ENCODE data around the gene RMDN2. TPM values are rescaled to one million over a fixed set of nuclear protein-coding genes. Genes with fewer than 3 reads are reported as not detected.
A peak's percentile ranks its signal among the peaks of the same experiment; 100 is the strongest.

Gene RMDN2
- total and polyA plus RNA-seq, 12 donors: 28.5 to 126 (median 55.9) TPM

DNA sequence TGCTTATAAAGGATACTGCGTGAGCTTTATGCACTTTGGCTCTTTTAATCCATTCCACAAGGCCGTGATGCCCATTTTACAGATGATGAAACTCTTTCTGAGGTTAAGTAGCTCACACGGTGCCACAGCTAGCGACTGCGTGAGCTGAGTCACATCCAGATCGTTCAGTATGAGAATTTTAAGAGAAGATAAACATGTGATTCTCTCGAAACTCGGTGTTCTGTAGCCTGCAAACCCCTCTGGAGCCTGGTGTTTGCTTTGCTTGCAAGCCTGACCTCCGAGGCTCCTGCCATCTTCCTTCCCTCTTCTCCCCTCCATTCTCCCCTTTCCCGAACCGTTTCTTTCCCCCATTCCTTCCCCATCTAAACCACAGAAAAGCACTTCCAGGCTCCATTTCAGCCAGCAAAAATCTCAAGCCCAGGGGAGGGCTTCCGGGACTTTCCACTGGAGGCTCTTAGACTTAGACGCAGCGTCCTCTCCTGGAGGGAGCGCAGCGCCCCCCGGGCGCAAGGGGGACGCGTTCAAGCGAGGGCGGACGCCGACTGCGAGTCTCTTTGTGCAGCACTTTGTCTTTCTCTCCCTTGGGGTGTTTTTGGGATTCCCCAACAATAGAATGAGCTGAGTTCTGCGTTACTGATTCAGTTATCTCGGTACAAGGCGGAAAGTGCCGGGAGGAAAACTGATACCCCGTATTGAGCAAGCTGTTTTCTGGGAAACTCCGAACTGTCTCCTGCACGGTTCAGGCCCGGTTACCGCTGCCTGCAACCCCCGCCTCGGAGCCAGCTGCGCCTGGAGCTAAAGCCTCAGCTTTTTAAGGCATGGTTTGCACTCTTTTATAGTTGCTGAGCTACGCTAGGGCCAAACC lies 112.9 kb downstream of the RMDN2 start:
- no peaks in the 10 kb centered on the region for H3K36me3 ChIP-seq (replicated peaks in 1 of 2)
- H3K4me3 ChIP-seq: peak overlapping the region in 1 of 4 donors; percentile 45

GRCh38 chr2:38038682-38039081 lies 113.6 kb downstream of the RMDN2 start:
- Histone ChIP-seq H3K27me3 (no peaks in the 10 kb centered on the region), H3K4me3 (peak overlapping the region in 1 of 4 donors; percentile 45), H3K36me3 (replicated peaks in 1 of 2) (no peaks in the 10 kb centered on the region), H3K9me3 (replicated peaks in 1 of 3) (no peaks in the 10 kb centered on the region), H3K4me1 (replicated peaks in 1 of 2) (no peaks in the 10 kb centered on the region), H3K27ac (peak overlapping the region in 2 of 5 donors; percentile 38 to 50)
- 80 to 87% (median 83%) methylated on average over 5 of the region's 5 CpGs for WGBS, 4 donors
- no peak for TF ChIP-seq POLR2A (IDR thresholded peaks at IDR 0.05)
- TF ChIP-seq CTCF (IDR thresholded peaks at IDR 0.05): no peak
- no peak for DNase-seq
- intact Hi-C loops (cut with DNase I): no loop called here

More for the DNA sequence above, 112.9 kb downstream of the RMDN2 start:
- H3K9me3 ChIP-seq (replicated peaks in 1 of 3): no peaks in the 10 kb centered on the region
- no peaks in the 10 kb centered on the region for H3K4me1 ChIP-seq (replicated peaks in 1 of 2)
- 30 to 43% (median 34%) methylated on average over 29 to 38 of the region's 38 CpGs for WGBS, 4 donors
- DNase-seq: peak in 2 of 7 donors; percentile 16 to 20
- TF ChIP-seq POLR2A (IDR thresholded peaks at IDR 0.05) (no peak), CTCF (IDR thresholded peaks at IDR 0.05) (peak in 1 of 6 experiments; percentile 21)
- H3K27ac ChIP-seq: peak overlapping the region in 2 of 5 donors; percentile 38 to 50
- H3K27me3 ChIP-seq: no peaks in the 10 kb centered on the region
- intact Hi-C loops (cut with DNase I): no loop called here

DNA sequence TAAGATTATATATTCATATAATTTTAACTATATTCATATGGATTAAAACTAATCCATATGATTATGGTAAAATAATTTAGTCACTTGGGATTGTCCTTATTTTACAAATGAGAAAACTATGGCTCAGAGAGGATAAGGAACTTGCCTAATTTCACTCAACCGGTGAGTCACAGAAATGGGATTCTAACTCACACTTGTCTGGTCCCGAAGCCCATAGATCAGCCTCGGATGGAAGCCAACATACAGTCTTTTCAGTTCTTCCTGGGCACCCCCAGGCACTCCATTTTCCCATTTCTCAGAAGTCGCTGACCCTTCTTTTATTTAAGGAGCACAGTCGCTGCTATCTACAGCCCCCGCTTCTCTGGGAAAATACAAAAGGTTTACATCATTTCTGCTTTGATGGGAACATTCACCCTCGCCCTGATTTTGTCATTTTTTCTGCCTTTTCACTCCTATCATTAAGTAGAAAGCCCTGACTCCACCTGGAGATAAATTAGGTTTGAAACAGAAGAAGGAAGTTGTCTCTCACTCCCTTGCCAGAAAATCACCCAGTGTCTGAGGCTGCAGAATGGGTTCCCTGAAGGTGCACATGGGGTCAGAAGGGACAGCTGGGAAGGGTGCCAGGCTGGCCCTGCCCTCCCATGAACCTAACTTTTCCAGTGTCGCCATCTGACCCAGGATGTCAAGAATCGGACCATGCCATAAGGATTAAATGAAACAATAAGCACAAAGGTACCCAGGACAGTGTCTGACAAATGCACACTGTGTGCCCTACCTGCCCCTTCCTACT lies 114.2 kb downstream of the RMDN2 start:
- TF ChIP-seq POLR2A (IDR thresholded peaks at IDR 0.05) (no peak), CTCF (IDR thresholded peaks at IDR 0.05) (no peak)
- Histone ChIP-seq H3K4me1 (replicated peaks in 1 of 2) (no peaks in the 10 kb centered on the region), H3K4me3 (no peak overlapping the region), H3K36me3 (replicated peaks in 1 of 2) (no peaks in the 10 kb centered on the region), H3K9me3 (replicated peaks in 1 of 3) (no peaks in the 10 kb centered on the region), H3K27me3 (no peaks in the 10 kb centered on the region), H3K27ac (no peak overlapping the region)
- intact Hi-C loops (cut with DNase I): no loop called here
- WGBS, 4 donors: 76 to 85% (median 81%) methylated on average over 9 of the region's 9 CpGs
- no peak for DNase-seq

GRCh38 chr2:38045811-38046210 lies 120.7 kb downstream of the RMDN2 start:
- WGBS, 4 donors: 44 to 65% (median 57%) methylated on average over 4 of the region's 4 CpGs
- Histone ChIP-seq H3K9me3 (replicated peaks in 1 of 3) (no peaks in the 10 kb centered on the region), H3K4me3 (no peak overlapping the region), H3K27ac (no peak overlapping the region), H3K27me3 (no peaks in the 10 kb centered on the region), H3K4me1 (replicated peaks in 1 of 2) (peaks cover 0 to 7% of the 10 kb centered on the region in 2 donors), H3K36me3 (replicated peaks in 1 of 2) (no peaks in the 10 kb centered on the region)
- DNase-seq: peak in 1 of 7 donors; percentile 11
- TF ChIP-seq CTCF (IDR thresholded peaks at IDR 0.05) (no peak), POLR2A (IDR thresholded peaks at IDR 0.05) (no peak)
- intact Hi-C loops (cut with DNase I): no loop called here
